ENCODE data around the gene SMPDL3B.

GRCh38 chr1:27993241-27993640, 58.4 kb downstream of the SMPDL3B start:
- no peak for TF ChIP-seq POLR2A (IDR thresholded peaks at IDR 0.05; ENCODE audit: low read length)
- TF ChIP-seq GATA1 (IDR thresholded peaks at IDR 0.05; ENCODE audit: low read depth, low read length), result no peak
